Heart right ventricle (tissue), 16 donors: Measurements from ENCODE around the gene MRPL22. TPM values are rescaled to one million over a fixed set of nuclear protein-coding genes. Genes with fewer than 3 reads are reported as not detected.

Experiments used
- ATAC-seq, 8 donors: fragments of 200-7000 bp; cut with Tn5 transposase; one replicate each; pipeline ENCODE4 v1.9.1; 2020; ENCODE audit warnings: mild to moderate bottlenecking in 8 of 8, moderate library complexity in 8 of 8, moderate number of reproducible peaks in 1 of 8
- DNase-seq, 2 donors: peaks; one replicate each; pipeline ENCODE4 v3.0.0-alpha.2; 2020
- H3K27ac ChIP-seq, 10 donors: fragments of 200-600 bp; sonication (generic) in 2 of 10; one replicate each; pipeline versions ENCODE4 v1.5.0 to v1.8.0; 2020 to 2022; ENCODE audit warnings: mild to moderate bottlenecking in 3 of 10
- H3K27me3 ChIP-seq, 7 donors: fragments of 200-600 bp; one replicate each; pipeline ENCODE4 v1.8.0; 2021 to 2022; ENCODE audit warnings: mild to moderate bottlenecking in 2 of 7
- H3K36me3 ChIP-seq, 9 donors: fragments of 200-600 bp; sonication (generic) in 1 of 9; one replicate each; pipeline versions ENCODE4 v1.5.0 to v1.8.0; 2020 to 2022; ENCODE audit warnings: mild to moderate bottlenecking in 2 of 9
- H3K4me1 ChIP-seq, 9 donors: fragments of 200-600 bp; sonication (generic) in 1 of 9; one replicate each; pipeline versions ENCODE4 v1.5.0 to v1.8.0; 2020 to 2022; ENCODE audit warnings: mild to moderate bottlenecking in 4 of 9
- H3K4me3 ChIP-seq, 10 donors: fragments of 200-600 bp; sonication (generic) in 2 of 10; one replicate each; pipeline versions ENCODE4 v1.5.0 to v1.8.0; 2020 to 2022; ENCODE audit warnings: mild to moderate bottlenecking in 7 of 10, moderate library complexity in 2 of 10
- H3K9me3 ChIP-seq, 11 donors: fragments of 200-600 bp in 10 of 11; sonication (generic) in 2 of 11; one replicate each; pipeline versions ENCODE4 v1.5.0 to v1.8.0; 2013 to 2022; ENCODE audit warnings: mild to moderate bottlenecking in 2 of 11, control low read depth in 1 of 11, moderate library complexity in 1 of 11
- WGBS, 2 donors: extraction: QIAGEN DNeasy Blood & Tissue Kit; methylation state at CpG; one replicate each; pipeline ENCODE4 v1.1.7; 2013; ENCODE audit warnings: inconsistent platforms in 1 of 2; 5-methylcytosine and 5-hydroxymethylcytosine counted together
- intact Hi-C, 10 donors: fragments of 100-400 bp; cut with DNase I; formaldehyde crosslinking; loops; one replicate each; pipeline versions ENCODE4 v1.11.1 to v1.14.2; 2022
- polyA plus RNA-seq, 2 donors: library from polyadenylated mRNA; stranded (reverse); fragments of 200-250 nt; gene quantifications; one replicate each; pipeline ENCODE4 v1.2.3, GENCODE V29; 2013
- total RNA-seq, 10 donors: library from RNA; stranded (reverse); fragmentation: NEBNext Ultra II Directional in 3 of 10; extraction: Animal tissue kit (Norgen Biotek cat#: 25700) in 3 of 10; gene quantifications; one replicate each; pipeline versions ENCODE4 v1.2.1 to v1.2.4, GENCODE V29; 2021 to 2023
- TF ChIP-seq, protein P1 (sequence below), 9 donors: fragments of 200-600 bp; sonication (generic) in 2 of 9; IDR thresholded peaks; one replicate each; pipeline versions ENCODE4 v1.5.0 to v1.8.0; 2021 to 2022; ENCODE audit warnings: antibody characterized with exemption in 9 of 9, mild to moderate bottlenecking in 5 of 9, moderate library complexity in 1 of 9
- donor health status: Arrhythmogenic right ventricular cardiomyopathy.
- donor health status: ischemic (EF 13 %, LVEDD 7.1; RV severe dilation, severe dysfunction).
- donor health status: healthy with polysubstance abuse.
- donor health status: DM: no; HTN: yes; CAD: no.
- donor health status: DM: no; HTN: no; CAD: no.
- donor health status: ischemic (EF 25% LVEDD 6.9; RV normal size, moderate dysfunction).
- donor health status: ischemic (EF 25% LVEDD 5.7; RV mildly dilated, moderate dysfunction).
- donor health status: healthy.
- donor health status: DM: yes; HTN: yes; CAD: no.
- donor health status: Ischemic cardiomyopathy.
- donor health status: ischemic (EF 35%, LVEDD 5.7; RV mildly dilated, moderate dysfunction).
- donor health status: nonischemic (EF 11% LVEDD 7.7; RV severe dilation, severe dysfunction).
- donor health status: DM: yes; HTN: yes; CAD: no.
- donor health status: PGD.
- donor health status: ischemic (EF 29% LVEDD 5.4; RV normal size, mild dysfunction).
- donor health status: nonischemic (EF 23%, LVEDD 6.1; RV moderate dilation, normal function).

MRPL22 gene
- total and polyA plus RNA-seq, 12 donors = 57.1 to 109 (median 73.2) TPM

DNA sequence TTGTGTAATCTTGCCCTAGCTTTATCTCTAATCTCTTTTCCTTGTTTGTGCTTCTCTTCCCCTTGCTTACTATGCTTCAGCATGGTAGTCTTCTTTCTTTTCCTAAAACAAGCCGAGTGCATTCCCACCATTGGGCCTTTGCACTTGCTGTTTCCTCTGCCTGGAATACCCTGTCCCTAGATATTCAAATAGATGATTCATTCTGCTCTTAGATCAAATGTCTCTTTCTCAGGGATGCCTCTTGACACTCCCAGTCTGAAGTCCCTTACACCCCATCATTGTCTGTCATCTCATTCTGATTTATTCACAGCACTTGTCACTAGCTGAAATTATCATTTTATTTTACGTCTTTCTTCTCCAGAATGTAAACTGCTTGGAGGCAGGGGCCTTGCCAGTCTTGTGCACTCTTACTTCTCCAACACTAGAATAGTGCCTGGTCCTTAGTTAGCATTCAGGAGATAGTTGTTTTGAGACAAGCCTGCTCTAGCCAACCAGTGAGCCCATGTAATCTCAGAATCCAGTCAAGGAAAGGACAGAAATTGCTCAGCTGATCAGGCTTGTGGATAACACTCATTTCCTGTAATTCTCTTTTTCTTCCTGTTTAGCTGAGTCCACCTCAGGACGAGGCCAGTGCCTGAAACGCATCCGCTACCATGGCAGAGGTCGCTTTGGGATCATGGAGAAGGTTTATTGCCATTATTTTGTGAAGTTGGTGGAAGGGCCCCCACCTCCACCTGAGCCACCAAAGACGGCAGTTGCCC is 25.4 kb downstream of the MRPL22 start:
- intact Hi-C loops = loop anchor here in 1 of 10 donors (5.0 kb wide), 1 partner anchor 171 kb away; no protein-coding TSS in a partner anchor
- peaks cover 0 to 32% (median 14%) of the 10 kb centered on the region in 9 donors for H3K4me1 ChIP-seq
- no peaks in the 10 kb centered on the region for H3K27me3 ChIP-seq
- H3K9me3 ChIP-seq = no peaks in the 10 kb centered on the region
- H3K36me3 ChIP-seq = peaks cover 0 to 64% (median 28%) of the 10 kb centered on the region in 9 donors
- ATAC-seq = peak in 7 of 8 donors; percentile 53 to 92 (median 71)
- DNase-seq = peak in 1 of 2 donors; percentile 9
- peak overlapping the region in 9 of 10 donors; percentile 44 to 76 (median 59) for H3K27ac ChIP-seq
- WGBS, 2 donors = 72 to 80% methylated on average over 7 of the region's 7 CpGs
- peak overlapping the region in 2 of 10 donors; percentile 10 to 19 for H3K4me3 ChIP-seq
- TF ChIP-seq, protein P1, sequence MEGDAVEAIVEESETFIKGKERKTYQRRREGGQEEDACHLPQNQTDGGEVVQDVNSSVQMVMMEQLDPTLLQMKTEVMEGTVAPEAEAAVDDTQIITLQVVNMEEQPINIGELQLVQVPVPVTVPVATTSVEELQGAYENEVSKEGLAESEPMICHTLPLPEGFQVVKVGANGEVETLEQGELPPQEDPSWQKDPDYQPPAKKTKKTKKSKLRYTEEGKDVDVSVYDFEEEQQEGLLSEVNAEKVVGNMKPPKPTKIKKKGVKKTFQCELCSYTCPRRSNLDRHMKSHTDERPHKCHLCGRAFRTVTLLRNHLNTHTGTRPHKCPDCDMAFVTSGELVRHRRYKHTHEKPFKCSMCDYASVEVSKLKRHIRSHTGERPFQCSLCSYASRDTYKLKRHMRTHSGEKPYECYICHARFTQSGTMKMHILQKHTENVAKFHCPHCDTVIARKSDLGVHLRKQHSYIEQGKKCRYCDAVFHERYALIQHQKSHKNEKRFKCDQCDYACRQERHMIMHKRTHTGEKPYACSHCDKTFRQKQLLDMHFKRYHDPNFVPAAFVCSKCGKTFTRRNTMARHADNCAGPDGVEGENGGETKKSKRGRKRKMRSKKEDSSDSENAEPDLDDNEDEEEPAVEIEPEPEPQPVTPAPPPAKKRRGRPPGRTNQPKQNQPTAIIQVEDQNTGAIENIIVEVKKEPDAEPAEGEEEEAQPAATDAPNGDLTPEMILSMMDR (IDR thresholded peaks at IDR 0.05) = no peak

- no peaks in the 10 kb centered on the region for H3K27me3 ChIP-seq
- H3K36me3 ChIP-seq = peaks cover 0 to 58% (median 23%) of the 10 kb centered on the region in 9 donors
- peaks cover 0 to 32% (median 14%) of the 10 kb centered on the region in 9 donors for H3K4me1 ChIP-seq
- 76 to 77% methylated on average over 3 of the region's 3 CpGs for WGBS, 2 donors
- H3K9me3 ChIP-seq = no peaks in the 10 kb centered on the region
- ATAC-seq (no peak), DNase-seq (no peak)
- TF ChIP-seq, protein P1 (IDR thresholded peaks at IDR 0.05) = no peak
- intact Hi-C loops = loop anchor here in 1 of 10 donors (5.0 kb wide), 1 partner anchor 170 kb away; no protein-coding TSS in a partner anchor
- H3K27ac ChIP-seq = peak overlapping the region in 8 of 10 donors; percentile 44 to 76 (median 56)
- peak overlapping the region in 2 of 10 donors; percentile 10 to 19 for H3K4me3 ChIP-seq
Observed at GRCh38 chr5:154966874-154967273, 26.0 kb downstream of the MRPL22 start.

- Histone ChIP-seq H3K27me3 (no peaks in the 10 kb centered on the region), H3K36me3 (peaks cover 0 to 51% (median 16%) of the 10 kb centered on the region in 9 donors), H3K27ac (peak overlapping the region in 2 of 10 donors; percentile 59 to 76), H3K4me3 (peak overlapping the region in 2 of 10 donors; percentile 10 to 19), H3K4me1 (peaks cover 0 to 32% (median 14%) of the 10 kb centered on the region in 9 donors), H3K9me3 (no peaks in the 10 kb centered on the region)
- intact Hi-C loops = loop anchor here in 1 of 10 donors (5.0 kb wide), 1 partner anchor 170 kb away; no protein-coding TSS in a partner anchor
- DNase-seq (peak in 1 of 2 donors; percentile 16), ATAC-seq (peak in 2 of 8 donors; percentile 31 to 62)
- WGBS, 2 donors = 66 to 68% methylated on average over 5 of the region's 5 CpGs
- TF ChIP-seq, protein P1 (IDR thresholded peaks at IDR 0.05) = peak; percentile 18 to 69 (median 54)
Observed at GRCh38 chr5:154967421-154968024, 26.6 kb downstream of the MRPL22 start.

GRCh38 chr5:154968953-154969352 is 28.1 kb downstream of the MRPL22 start:
- Histone ChIP-seq H3K9me3 (no peaks in the 10 kb centered on the region), H3K27ac (no peak overlapping the region), H3K4me1 (peaks cover 0 to 32% (median 14%) of the 10 kb centered on the region in 9 donors), H3K36me3 (peaks cover 0 to 44% (median 8%) of the 10 kb centered on the region in 9 donors), H3K27me3 (no peaks in the 10 kb centered on the region), H3K4me3 (no peak overlapping the region)
- WGBS, 2 donors = 87 to 90% methylated on average over 5 of the region's 5 CpGs
- ATAC-seq (no peak), DNase-seq (no peak)
- intact Hi-C loops = loop anchor here in 1 of 10 donors (5.0 kb wide), 1 partner anchor 168 kb away; no protein-coding TSS in a partner anchor
- TF ChIP-seq, protein P1 (IDR thresholded peaks at IDR 0.05) = no peak
